H9 (cell line): Measurements from ENCODE around the gene RIPOR1. TPM values are rescaled to one million over a fixed set of nuclear protein-coding genes. Genes with fewer than 3 reads are reported as not detected.

Experiments
- DNase-seq: peaks from one replicate; pipeline ENCODE4 v3.0.0-alpha.2; 2017
- H2AFZ ChIP-seq: one replicate; pipeline ENCODE4 v1.6.1; 2013; ENCODE audit warnings: mild to moderate bottlenecking, low read length, control low read depth, moderate library complexity
- H2AK5ac ChIP-seq: 2 replicates; pipeline ENCODE4 v1.6.1; 2013; ENCODE audit warnings: low read length, control low read depth, mixed read lengths; ENCODE audit not compliant: insufficient read length
- H2BK120ac ChIP-seq: one replicate; pipeline ENCODE4 v1.6.1; 2013; ENCODE audit warnings: low read depth, mild to moderate bottlenecking, low read length, control low read depth, inconsistent platforms; ENCODE audit not compliant: poor library complexity, severe bottlenecking
- H2BK12ac ChIP-seq: 2 replicates; pipeline ENCODE4 v1.6.1; 2013; ENCODE audit warnings: low read length, control low read depth, mixed read lengths, low read depth; ENCODE audit not compliant: insufficient read length
- H2BK15ac ChIP-seq: 2 replicates; pipeline ENCODE4 v1.6.1; 2013; ENCODE audit warnings: low read depth, low read length, control low read depth
- H2BK20ac ChIP-seq: one replicate; pipeline ENCODE4 v1.6.1; 2013; ENCODE audit warnings: low read depth, mild to moderate bottlenecking, low read length, control low read depth, inconsistent platforms; ENCODE audit not compliant: poor library complexity, severe bottlenecking
- H2BK5ac ChIP-seq: 2 replicates; pipeline ENCODE4 v1.6.1; 2013; ENCODE audit warnings: low read length, control low read depth, mixed read lengths; ENCODE audit not compliant: insufficient read length
- H3K14ac ChIP-seq: 2 replicates; pipeline ENCODE4 v1.6.1; 2013; ENCODE audit warnings: low read length, control low read depth; ENCODE audit not compliant: insufficient read depth
- H3K18ac ChIP-seq: 2 replicates; pipeline ENCODE4 v1.6.1; 2013; ENCODE audit warnings: low read depth, mild to moderate bottlenecking, mixed read lengths, low read length, control low read depth; ENCODE audit not compliant: insufficient read length
- H3K23ac ChIP-seq: 2 replicates; pipeline ENCODE4 v1.6.1; 2013; ENCODE audit warnings: low read length, control low read depth, mixed read lengths, low read depth; ENCODE audit not compliant: insufficient read length
- H3K23me2 ChIP-seq: 2 replicates; pipeline ENCODE4 v1.6.1; 2013; ENCODE audit warnings: low read depth, mild to moderate bottlenecking, mixed read lengths, low read length, control low read depth; ENCODE audit not compliant: insufficient read length, poor library complexity, severe bottlenecking
- H3K27ac ChIP-seq: 2 replicates; pipeline ENCODE4 v1.5.1; 2013; ENCODE audit warnings: low read length, control low read depth, mixed read lengths, low read depth; ENCODE audit not compliant: insufficient read length
- H3K27me3 ChIP-seq: 2 replicates; pipeline ENCODE4 v1.6.1; 2013; ENCODE audit warnings: low read length, control low read depth, inconsistent platforms; ENCODE audit not compliant: insufficient read depth
- H3K4ac ChIP-seq: 2 replicates; pipeline ENCODE4 v1.6.1; 2013; ENCODE audit warnings: low read depth, mild to moderate bottlenecking, control low read depth, inconsistent platforms, low read length, moderate library complexity
- H3K4me1 ChIP-seq: 2 replicates; pipeline ENCODE4 v1.6.1; 2013; ENCODE audit warnings: low read length, control low read depth, inconsistent platforms; ENCODE audit not compliant: insufficient read depth
- H3K4me2 ChIP-seq: 2 replicates; pipeline ENCODE4 v1.6.1; 2013; ENCODE audit warnings: low read length, control low read depth, mixed read lengths; ENCODE audit not compliant: insufficient read length, insufficient read depth
- H3K56ac ChIP-seq: 2 replicates; pipeline ENCODE4 v1.6.1; 2013; ENCODE audit warnings: low read depth, mild to moderate bottlenecking, mixed read lengths, low read length, control low read depth; ENCODE audit not compliant: insufficient read length
- H3K79me1 ChIP-seq: 2 replicates; pipeline ENCODE4 v1.6.1; 2013; ENCODE audit warnings: low read depth, mild to moderate bottlenecking, moderate library complexity, low read length, control low read depth, inconsistent platforms; ENCODE audit not compliant: insufficient read depth, poor library complexity, severe bottlenecking
- H3K79me2 ChIP-seq: 2 replicates; pipeline ENCODE4 v1.6.1; 2013; ENCODE audit warnings: low read length, control low read depth, inconsistent platforms; ENCODE audit not compliant: insufficient read depth
- H3K9ac ChIP-seq: 2 replicates; pipeline ENCODE4 v1.6.1; 2013; ENCODE audit warnings: low read length, control low read depth, mixed read lengths; ENCODE audit not compliant: insufficient read length; ENCODE audit errors: extremely low read depth
- H3K9me3 ChIP-seq: one replicate; pipeline ENCODE4 v1.6.1; 2013; ENCODE audit warnings: low read depth, low read length, inconsistent platforms; ENCODE audit not compliant: control insufficient read depth
- H3T11ph ChIP-seq: one replicate; pipeline ENCODE4 v1.6.1; 2013; ENCODE audit warnings: mild to moderate bottlenecking, low read length, control low read depth, inconsistent platforms
- H4K20me1 ChIP-seq: one replicate; pipeline ENCODE4 v1.6.1; 2013; ENCODE audit not compliant: control insufficient read depth, insufficient read length, insufficient read depth
- H4K5ac ChIP-seq: 2 replicates; pipeline ENCODE4 v1.6.1; 2013; ENCODE audit warnings: low read depth, mild to moderate bottlenecking, mixed read lengths, low read length, control low read depth; ENCODE audit not compliant: insufficient read length
- H4K8ac ChIP-seq: replicated peaks from 2 replicates; pipeline ENCODE4 v1.6.1; 2013; ENCODE audit warnings: low read length, control low read depth, mixed read lengths, low read depth; ENCODE audit not compliant: insufficient read length
- H4K91ac ChIP-seq: 2 replicates; pipeline ENCODE4 v1.6.1; 2013; ENCODE audit warnings: low read depth, mild to moderate bottlenecking, moderate library complexity, mixed read lengths, low read length, control low read depth; ENCODE audit not compliant: insufficient read length
- H3K27ac Mint-ChIP-seq, 3 experiments: 2 replicates in 2 of 3; 3 replicates in 1 of 3; pipeline ENCODE4 v1.8.0; 2020 to 2021; ENCODE audit warnings: mixed read lengths in 3 of 3, mild to moderate bottlenecking in 1 of 3, moderate library complexity in 1 of 3
- H3K27me3 Mint-ChIP-seq: 2 replicates; pipeline ENCODE4 v1.8.0; 2021; ENCODE audit warnings: low read depth, mild to moderate bottlenecking, moderate library complexity, mixed read lengths
- H3K36me3 Mint-ChIP-seq, 3 experiments: 2 replicates in 2 of 3; 3 replicates in 1 of 3; pipeline ENCODE4 v1.8.0; 2020 to 2021; ENCODE audit warnings: low read depth in 3 of 3, mixed read lengths in 3 of 3; ENCODE audit not compliant: insufficient read depth in 1 of 3
- H3K4me1 Mint-ChIP-seq, 2 experiments: 2 replicates each; pipeline ENCODE4 v1.8.0; 2020; ENCODE audit warnings: mixed read lengths in 2 of 2
- H3K4me3 Mint-ChIP-seq, 2 experiments: 2 replicates in 1 of 2; 3 replicates in 1 of 2; pipeline ENCODE4 v1.8.0; 2020 to 2021; ENCODE audit warnings: mild to moderate bottlenecking in 2 of 2, mixed read lengths in 2 of 2, moderate library complexity in 1 of 2
- H3K9me3 Mint-ChIP-seq, 2 experiments: 2 replicates in 1 of 2; 3 replicates in 1 of 2; pipeline ENCODE4 v1.8.0; 2020; ENCODE audit warnings: mild to moderate bottlenecking in 2 of 2, mixed read lengths in 2 of 2, moderate library complexity in 1 of 2
- WGBS: extraction: QIAGEN DNeasy Blood & Tissue Kit; methylation state at CpG from one replicate; pipeline ENCODE4 v1.1.7; 2013; ENCODE audit warnings: missing lambda C conversion rate, low lambda C conversion rate, mixed read lengths; ENCODE audit not compliant: insufficient read length; ENCODE audit errors: extremely low coverage; 5-methylcytosine and 5-hydroxymethylcytosine counted together
- total RNA-seq: library from RNA; stranded (reverse); gene quantifications from 2 replicates; pipeline ENCODE4 v1.2.1, GENCODE V29; 2021
- TF ChIP-seq, protein P1 (sequence below): fragments of 200-600 bp; sonication (generic); conservative IDR thresholded peaks from 3 replicates; pipeline ENCODE4 v1.8.0; 2021; ENCODE audit warnings: antibody characterized with exemption, mild to moderate bottlenecking

RIPOR1 gene
- total RNA-seq, 1 experiment from 2014 or later = 14.3 TPM

- no peak for DNase-seq
- Histone ChIP-seq H3K4me1 (no peaks in the 10 kb centered on the region), H4K5ac (no peak overlapping the region), H3K23me2 (no peaks in the 10 kb centered on the region), H2BK5ac (no peak overlapping the region), H3K18ac (no peak overlapping the region), H3K56ac (no peak overlapping the region), H2BK12ac (no peak overlapping the region), H4K91ac (no peak overlapping the region), H4K20me1 (no peaks in the 10 kb centered on the region), H2AFZ (no peak overlapping the region), H2BK20ac (no peak overlapping the region), H3K9ac (no peak overlapping the region), H3K79me1 (no peaks in the 10 kb centered on the region), H4K8ac (no peak overlapping the region), H3K79me2 (no peaks in the 10 kb centered on the region), H3K4me2 (no peak overlapping the region), H3K14ac (no peak overlapping the region), H3K23ac (no peak overlapping the region), H3K27me3 (no peaks in the 10 kb centered on the region), H3K4ac (no peak overlapping the region), H2AK5ac (no peak overlapping the region), H2BK15ac (no peak overlapping the region), H3K27ac (no peak overlapping the region), H3T11ph (no peak overlapping the region), H2BK120ac (no peak overlapping the region), H3K9me3 (no peaks in the 10 kb centered on the region)
- Mint-ChIP-seq H3K36me3 (peaks cover 0 to 9% (median 7%) of the 10 kb centered on the region in 3 experiments; a peak in 4 of 7 replicates), H3K4me3 (no peak overlapping the region), H3K27me3 (no peaks in the 10 kb centered on the region), H3K4me1 (peaks cover 8 to 9% of the 10 kb centered on the region in 2 experiments), H3K27ac (no peak overlapping the region), H3K9me3 (no peaks in the 10 kb centered on the region)
- TF ChIP-seq, protein P1, sequence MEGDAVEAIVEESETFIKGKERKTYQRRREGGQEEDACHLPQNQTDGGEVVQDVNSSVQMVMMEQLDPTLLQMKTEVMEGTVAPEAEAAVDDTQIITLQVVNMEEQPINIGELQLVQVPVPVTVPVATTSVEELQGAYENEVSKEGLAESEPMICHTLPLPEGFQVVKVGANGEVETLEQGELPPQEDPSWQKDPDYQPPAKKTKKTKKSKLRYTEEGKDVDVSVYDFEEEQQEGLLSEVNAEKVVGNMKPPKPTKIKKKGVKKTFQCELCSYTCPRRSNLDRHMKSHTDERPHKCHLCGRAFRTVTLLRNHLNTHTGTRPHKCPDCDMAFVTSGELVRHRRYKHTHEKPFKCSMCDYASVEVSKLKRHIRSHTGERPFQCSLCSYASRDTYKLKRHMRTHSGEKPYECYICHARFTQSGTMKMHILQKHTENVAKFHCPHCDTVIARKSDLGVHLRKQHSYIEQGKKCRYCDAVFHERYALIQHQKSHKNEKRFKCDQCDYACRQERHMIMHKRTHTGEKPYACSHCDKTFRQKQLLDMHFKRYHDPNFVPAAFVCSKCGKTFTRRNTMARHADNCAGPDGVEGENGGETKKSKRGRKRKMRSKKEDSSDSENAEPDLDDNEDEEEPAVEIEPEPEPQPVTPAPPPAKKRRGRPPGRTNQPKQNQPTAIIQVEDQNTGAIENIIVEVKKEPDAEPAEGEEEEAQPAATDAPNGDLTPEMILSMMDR = no peak
- WGBS = no CpG with 5 or more reads among the region's 3 CpGs
Observed at GRCh38 chr16:67555795-67556212, 27.2 kb downstream of the RIPOR1 start.
